ENCODE results near the gene GBA2.

GRCh38 chr9:35691757-35692301, 57.2 kb downstream of the GBA2 start:
- TF ChIP-seq POLR2A (IDR thresholded peaks at IDR 0.05; ENCODE audit: low read depth, low read length) = no peak
- TF ChIP-seq POLR2AphosphoS5 (IDR thresholded peaks at IDR 0.05; ENCODE audit: low read depth, low read length) = no peak
- TF ChIP-seq TAF1 (IDR thresholded peaks at IDR 0.05; ENCODE audit: low read depth, low read length) = no peak
- TF ChIP-seq SPI1 (IDR thresholded peaks at IDR 0.05; ENCODE audit: low read depth, low read length) = no peak
